HepG2 (cell line): Measurements from ENCODE around the gene PPM1G. TPM values are rescaled to one million over a fixed set of nuclear protein-coding genes. Genes with fewer than 3 reads are reported as not detected.

Experiments
- AHDC1 ChIP-seq: sonication (generic); formaldehyde crosslinking; IDR thresholded peaks from 2 replicates; pipeline ENCODE4 v1.5.1; 2020; ENCODE audit warnings: mild to moderate bottlenecking, missing genetic modification reagents, borderline replicate concordance
- ARNT ChIP-seq: fragments of 450-650 bp; IDR thresholded peaks from 2 replicates; pipeline ENCODE4 v1.6.1; 2017
- CEBPZ ChIP-seq: IDR thresholded peaks from 2 replicates; pipeline ENCODE4 v1.6.1; 2012; ENCODE audit warnings: low read length, improper control_type of control experiment
- KDM5B ChIP-seq: sonication (generic); formaldehyde crosslinking; IDR thresholded peaks from 2 replicates; pipeline ENCODE4 v1.4.0; 2020; ENCODE audit warnings: missing genetic modification reagents, mild to moderate bottlenecking, borderline replicate concordance
- MEIS1 ChIP-seq: sonication (generic); formaldehyde crosslinking; IDR thresholded peaks from 2 replicates; pipeline ENCODE4 v1.9.0; 2021; ENCODE audit warnings: mild to moderate bottlenecking, missing genetic modification reagents, moderate library complexity, borderline replicate concordance
- MIXL1 ChIP-seq: IDR thresholded peaks from 2 replicates; pipeline ENCODE4 v1.6.1; 2016
- NKX3-1 ChIP-seq: sonication (generic); formaldehyde crosslinking; IDR thresholded peaks from 2 replicates; pipeline ENCODE4 v1.5.0; 2020; ENCODE audit warnings: missing genetic modification reagents
- RBM22 ChIP-seq: fragments of 200-400 bp; formaldehyde crosslinking; optimal IDR thresholded peaks from 2 replicates; pipeline ENCODE3; 2017; ENCODE audit warnings: mild to moderate bottlenecking, low read length, moderate library complexity
- SNAPC4 ChIP-seq: sonication (generic); formaldehyde crosslinking; IDR thresholded peaks from 2 replicates; pipeline ENCODE4 v1.4.0; 2020; ENCODE audit warnings: mild to moderate bottlenecking, missing genetic modification reagents
- ZFP82 ChIP-seq: sonication (generic); formaldehyde crosslinking; IDR thresholded peaks from 2 replicates; pipeline ENCODE4 v1.5.1; 2020; ENCODE audit warnings: mild to moderate bottlenecking, missing genetic modification reagents, borderline replicate concordance
- ZNF670 ChIP-seq: sonication (generic); formaldehyde crosslinking; IDR thresholded peaks from 2 replicates; pipeline ENCODE4 v1.8.0; 2022; ENCODE audit warnings: mild to moderate bottlenecking, missing genetic modification reagents, borderline replicate concordance
- polyA plus RNA-seq, 8 experiments: library from polyadenylated mRNA; depleted of rRNA in 3 of 8; stranded (reverse) in 7 of 8; unstranded in 1 of 8; fragments of >200 nt; fragmentation: Illumina TruSeq in 4 of 8; extraction: Trizol in 4 of 8; gene quantifications; 2 replicates each; pipeline versions ENCODE4 v1.2.1 to v1.2.3, GENCODE V29; 2011 to 2016; ENCODE audit warnings: low read depth in 4 of 8, missing spikeins in 1 of 8, mixed read lengths in 1 of 8; ENCODE audit not compliant: insufficient read depth in 1 of 8
- total RNA-seq, 5 experiments: library from RNA; depleted of rRNA; stranded (reverse); fragments of >200 nt; fragmentation: Illumina TruSeq; extraction: Trizol; gene quantifications; 2 replicates each; pipeline ENCODE4 v1.2.3, GENCODE V29; 2016; ENCODE audit warnings: low read depth in 1 of 5
- TF ChIP-seq, protein P1 (sequence below): sonication (generic); formaldehyde crosslinking; IDR thresholded peaks from 2 replicates; pipeline ENCODE4 v1.9.0; 2022; ENCODE audit warnings: low read depth, missing genetic modification reagents

The PPM1G gene
- total and polyA plus RNA-seq, 2 of the 13 experiments (the other 11 are each of a cell fraction or from before 2014, with no cell fraction given) = 58.2 to 213 TPM

GRCh38 chr2:27354597-27354927 lies 54.8 kb downstream of the PPM1G start (continued):
- TF ChIP-seq AHDC1 (no peak), ZFP82 (CRISPR knock-in tag) (0 out of 2 replicates have a peak, but pooled peaks have one; percentile 58), KDM5B (CRISPR knock-in tag) (no peak), RBM22 (no peak), ZNF670 (CRISPR knock-in tag) (0 out of 2 replicates have a peak, but pooled peaks have one; percentile 49), SNAPC4 (0 out of 2 replicates have a peak, but pooled peaks have one; percentile 10), CEBPZ (no peak), NKX3-1 (0 out of 2 replicates have a peak, but pooled peaks have one; percentile 24), ARNT (no peak), MIXL1 (CRISPR knock-in tag) (no peak), MEIS1 (CRISPR knock-in tag) (no peak)
- TF ChIP-seq, protein P1, sequence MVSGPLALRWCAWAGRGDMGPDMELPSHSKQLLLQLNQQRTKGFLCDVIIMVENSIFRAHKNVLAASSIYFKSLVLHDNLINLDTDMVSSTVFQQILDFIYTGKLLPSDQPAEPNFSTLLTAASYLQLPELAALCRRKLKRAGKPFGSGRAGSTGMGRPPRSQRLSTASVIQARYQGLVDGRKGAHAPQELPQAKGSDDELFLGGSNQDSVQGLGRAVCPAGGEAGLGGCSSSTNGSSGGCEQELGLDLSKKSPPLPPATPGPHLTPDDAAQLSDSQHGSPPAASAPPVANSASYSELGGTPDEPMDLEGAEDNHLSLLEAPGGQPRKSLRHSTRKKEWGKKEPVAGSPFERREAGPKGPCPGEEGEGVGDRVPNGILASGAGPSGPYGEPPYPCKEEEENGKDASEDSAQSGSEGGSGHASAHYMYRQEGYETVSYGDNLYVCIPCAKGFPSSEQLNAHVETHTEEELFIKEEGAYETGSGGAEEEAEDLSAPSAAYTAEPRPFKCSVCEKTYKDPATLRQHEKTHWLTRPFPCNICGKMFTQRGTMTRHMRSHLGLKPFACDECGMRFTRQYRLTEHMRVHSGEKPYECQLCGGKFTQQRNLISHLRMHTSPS = no peak
- TF ChIP-seq, all 625 proteins: peak for 7
